NCI-H69 (cell line): Measurements from ENCODE around the gene PPM1A.

Experiments
- DNase-seq: peaks from one replicate; lab custom pipeline; 2025; lab: John Stamatoyannopoulos, UW

Gene PPM1A

DNA sequence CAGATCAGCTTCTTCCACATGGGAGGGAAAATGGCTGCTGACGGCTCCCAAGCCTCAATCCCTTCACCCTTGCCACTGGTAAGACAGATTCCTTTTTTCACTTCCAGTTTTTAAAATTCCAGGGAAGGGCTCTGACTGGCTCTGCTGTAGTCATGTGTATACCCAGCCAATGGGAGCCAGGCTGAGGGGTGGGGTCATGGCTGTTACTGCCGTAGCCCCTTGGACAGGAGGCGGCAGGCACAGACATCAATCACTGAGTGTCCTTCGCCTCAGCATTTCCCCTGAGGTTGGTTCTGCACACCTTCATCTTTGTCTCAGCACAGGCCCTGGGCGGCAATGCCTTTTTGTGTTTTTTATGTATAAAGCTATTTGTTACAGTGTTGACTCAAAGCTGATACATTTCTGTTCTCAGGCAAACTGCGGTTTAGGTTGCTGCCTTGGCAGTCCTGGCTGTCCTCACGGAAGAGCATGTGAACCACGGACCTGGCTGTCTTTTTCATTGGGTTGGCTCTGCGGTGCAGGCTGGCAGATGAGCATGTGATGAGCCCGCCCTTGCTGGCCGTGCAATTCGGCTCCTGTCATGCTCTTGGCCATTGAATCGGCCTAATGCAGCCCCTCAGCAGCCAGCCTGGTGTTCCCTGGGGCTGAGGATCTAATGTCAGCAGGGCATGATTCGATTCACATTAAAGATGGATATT is 74.3 kb downstream of the PPM1A start:
- no peak for DNase-seq

GRCh38 chr14:60324837-60325236 is 75.8 kb downstream of the PPM1A start:
- no peak for DNase-seq

DNA sequence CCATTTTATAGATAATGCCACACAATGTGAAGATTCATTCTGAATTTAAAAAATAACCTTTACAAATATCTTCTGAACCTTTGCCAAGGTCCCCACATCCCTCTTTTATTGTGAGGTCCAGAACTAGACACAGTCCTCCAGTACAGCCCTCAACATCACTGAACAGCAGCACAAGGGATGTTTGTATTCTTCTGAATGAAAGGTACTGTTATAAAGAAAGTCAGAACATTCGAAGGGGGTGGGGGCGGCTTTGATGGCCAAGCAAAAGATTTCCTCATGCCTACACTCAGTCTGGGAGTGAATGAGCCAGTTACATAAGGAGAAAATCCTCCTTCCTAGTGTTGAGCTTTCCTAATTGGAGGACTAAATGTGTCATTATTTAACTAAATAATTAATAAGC is 77.3 kb downstream of the PPM1A start:
- no peak for DNase-seq

GRCh38 chr14:60327447-60328331 is 78.7 kb downstream of the PPM1A start:
- DNase-seq, result peak; percentile 96

DNA sequence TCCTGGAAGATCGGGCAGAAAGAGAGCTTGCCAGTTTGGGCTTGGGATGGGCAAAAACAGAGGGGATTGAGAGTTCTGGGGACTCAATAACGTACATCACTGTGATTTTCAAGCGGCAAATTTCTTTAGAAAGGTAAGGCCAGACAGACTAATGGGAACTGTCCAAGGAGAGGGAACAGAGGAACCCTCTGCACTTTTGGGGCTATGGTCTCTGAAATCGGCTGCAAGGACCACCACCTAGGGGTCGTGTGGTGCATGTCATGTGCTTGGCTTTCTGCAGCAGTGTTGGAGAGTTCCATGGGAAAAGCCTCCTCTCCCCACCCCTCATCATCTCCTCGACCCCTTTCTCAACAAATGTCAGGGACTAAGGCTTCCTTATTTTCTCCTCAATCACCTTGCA is 79.6 kb downstream of the PPM1A start:
- DNase-seq, result peak; percentile 72

GRCh38 chr14:60329274-60329673 is 80.3 kb downstream of the PPM1A start:
- peak; percentile 34 for DNase-seq

- DNase-seq, result peak; percentile 90
These were observed 82.4 kb downstream of the PPM1A start for GRCh38 chr14:60331201-60332045.

- DNase-seq, result no peak
These were observed 83.0 kb downstream of the PPM1A start for GRCh38 chr14:60332046-60332399.

- no peak for DNase-seq
These were observed 83.8 kb downstream of the PPM1A start for GRCh38 chr14:60332869-60333268.

DNA sequence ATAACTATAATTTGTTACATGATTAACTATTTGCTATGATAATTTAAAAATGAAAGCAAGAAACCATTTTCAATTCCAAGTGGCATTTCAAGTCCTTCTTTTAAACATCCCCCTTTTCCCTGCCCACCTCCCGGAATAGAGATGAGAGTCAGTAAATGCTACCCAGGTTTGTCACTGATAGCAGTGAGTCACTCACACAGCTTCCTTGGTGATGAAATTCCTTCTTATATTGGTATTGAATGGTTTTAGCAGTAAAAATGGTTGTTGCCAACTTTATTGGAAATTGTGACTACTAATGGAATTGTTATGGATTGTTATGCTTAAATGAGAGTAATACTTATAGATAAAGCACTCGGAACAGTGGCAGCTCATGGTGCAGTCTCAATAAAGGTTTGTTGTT is 90.5 kb downstream of the PPM1A start:
- DNase-seq, result no peak

GRCh38 chr14:60343571-60344071 is 94.6 kb downstream of the PPM1A start:
- no peak for DNase-seq

DNA sequence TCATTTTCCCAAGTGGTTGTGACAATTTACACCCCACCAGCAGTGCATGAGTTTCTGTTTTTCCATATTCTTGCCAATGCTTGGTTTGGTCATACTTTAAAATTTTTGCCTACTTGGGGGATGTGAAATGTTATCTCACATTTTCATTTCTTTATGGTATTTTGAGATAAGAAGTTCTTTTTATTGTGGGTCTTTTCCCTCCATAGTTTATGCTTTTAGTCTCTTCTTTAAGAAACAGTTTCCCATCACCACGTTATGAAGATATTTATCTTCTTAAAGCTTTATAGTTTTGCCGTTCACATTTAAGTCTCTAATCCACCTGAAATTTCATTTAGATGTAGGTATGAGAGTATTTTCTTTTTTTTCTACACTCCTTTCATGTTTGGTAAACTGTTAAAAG is 95.7 kb downstream of the PPM1A start:
- no peak for DNase-seq

DNA sequence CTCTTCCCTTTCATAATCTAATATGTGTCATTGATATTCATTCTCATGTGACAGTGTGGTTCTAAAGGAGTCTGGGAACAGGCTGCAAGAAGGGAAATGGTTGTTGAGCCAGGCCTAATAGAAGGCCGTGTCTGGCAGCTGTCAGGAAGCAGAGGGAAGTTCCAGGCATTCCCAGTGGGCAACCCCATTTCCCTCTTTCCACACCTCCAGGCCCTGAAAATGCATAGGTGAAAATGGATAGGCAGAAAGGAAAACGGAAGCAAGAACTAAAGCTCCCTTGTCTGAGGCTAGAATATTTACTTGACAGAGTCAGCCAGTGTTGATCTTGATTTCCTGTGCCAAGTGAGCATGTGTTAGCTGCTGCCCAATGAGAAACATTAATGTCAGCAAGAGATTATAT is 97.7 kb downstream of the PPM1A start:
- DNase-seq, result peak; percentile 89

GRCh38 chr14:60348211-60348610 is 99.2 kb downstream of the PPM1A start:
- DNase-seq, result peak; percentile 91
